SK-N-SH treated with all-trans-retinoic acid at 6 μM for 48 hours (cell line): ENCODE data around the gene TNRC6B.

ENCODE experiments used
- ARNTL ChIP-seq: fragments of 450-650 bp; formaldehyde crosslinking; IDR thresholded peaks from 2 replicates; pipeline ENCODE4 v1.5.0; 2020; ENCODE audit warnings: low read depth, mild to moderate bottlenecking, moderate library complexity, borderline replicate concordance
- ISL1 ChIP-seq: fragments of 250-450 bp; sonication (Bioruptor Pico); IDR thresholded peaks from 2 replicates; pipeline ENCODE4 v2.1.2; 2022; ENCODE audit warnings: mild to moderate bottlenecking, moderate library complexity
- PPARA ChIP-seq: fragments of 250-450 bp; sonication (Bioruptor Pico); IDR thresholded peaks from 2 replicates; pipeline ENCODE4 v1.5.0; 2020; ENCODE audit warnings: mild to moderate bottlenecking, borderline replicate concordance
- TCF4 ChIP-seq: fragments of 250-450 bp; sonication (Bioruptor Pico); IDR thresholded peaks from 2 replicates; pipeline ENCODE4 v1.8.0; 2021; ENCODE audit warnings: mild to moderate bottlenecking, moderate library complexity, borderline replicate concordance
- ZC3H10 ChIP-seq: fragments of 250-450 bp; sonication (Bioruptor Pico); IDR thresholded peaks from 2 replicates; pipeline ENCODE4 v1.5.1; 2021; ENCODE audit warnings: mild to moderate bottlenecking, moderate library complexity
- ZFP30 ChIP-seq: fragments of 450-650 bp; formaldehyde crosslinking; IDR thresholded peaks from 2 replicates; pipeline ENCODE4 v1.5.0; 2022; ENCODE audit warnings: mild to moderate bottlenecking, moderate library complexity
- ZNF565 ChIP-seq: fragments of 450-650 bp; formaldehyde crosslinking; conservative IDR thresholded peaks from 2 replicates; pipeline ENCODE4 v1.5.0; 2020; ENCODE audit warnings: low read depth, mild to moderate bottlenecking, moderate library complexity
- ZNF8 ChIP-seq: fragments of 450-650 bp; formaldehyde crosslinking; IDR thresholded peaks from 2 replicates; pipeline ENCODE4 v1.5.0; 2020; ENCODE audit warnings: mild to moderate bottlenecking, moderate library complexity
- TF ChIP-seq, protein P1 (sequence below): fragments of 250-450 bp; sonication (Bioruptor Pico); IDR thresholded peaks from 2 replicates; pipeline ENCODE4 v1.8.0; 2021; ENCODE audit warnings: low read depth, mild to moderate bottlenecking, moderate library complexity, borderline replicate concordance
- TF ChIP-seq, protein P2 (sequence below): fragments of 250-450 bp; sonication (Bioruptor Pico); IDR thresholded peaks from 2 replicates; pipeline ENCODE4 v1.5.0; 2020; ENCODE audit warnings: mild to moderate bottlenecking, moderate library complexity
- TF ChIP-seq, protein P3 (sequence below): fragments of 250-450 bp; sonication (Bioruptor Pico); IDR thresholded peaks from 2 replicates; pipeline ENCODE4 v1.8.0; 2020; ENCODE audit warnings: mild to moderate bottlenecking, moderate library complexity, borderline replicate concordance

DNA sequence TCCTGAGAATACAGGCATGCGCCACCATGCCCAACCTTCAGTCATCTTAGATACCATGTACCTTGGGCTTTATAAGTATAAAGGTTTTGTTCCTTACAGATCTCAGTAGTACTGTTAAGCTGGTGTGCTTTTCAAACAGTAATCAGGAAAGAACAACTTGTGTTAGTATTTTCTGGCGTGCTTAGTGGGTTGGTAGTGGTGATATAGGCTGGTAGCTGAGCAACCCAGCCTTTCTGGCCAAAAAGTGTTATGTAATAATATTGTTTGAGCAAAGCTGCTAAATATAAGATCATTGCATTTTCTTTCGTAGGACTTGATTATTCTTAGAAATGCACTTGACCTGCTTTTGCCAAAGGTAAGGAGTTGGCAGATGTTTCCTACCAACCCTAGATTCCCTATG is 175.0 kb downstream of the TNRC6B start:
- TF ChIP-seq ZFP30 (CRISPR knock-in tag) = no peak
- TF ChIP-seq, protein P1, sequence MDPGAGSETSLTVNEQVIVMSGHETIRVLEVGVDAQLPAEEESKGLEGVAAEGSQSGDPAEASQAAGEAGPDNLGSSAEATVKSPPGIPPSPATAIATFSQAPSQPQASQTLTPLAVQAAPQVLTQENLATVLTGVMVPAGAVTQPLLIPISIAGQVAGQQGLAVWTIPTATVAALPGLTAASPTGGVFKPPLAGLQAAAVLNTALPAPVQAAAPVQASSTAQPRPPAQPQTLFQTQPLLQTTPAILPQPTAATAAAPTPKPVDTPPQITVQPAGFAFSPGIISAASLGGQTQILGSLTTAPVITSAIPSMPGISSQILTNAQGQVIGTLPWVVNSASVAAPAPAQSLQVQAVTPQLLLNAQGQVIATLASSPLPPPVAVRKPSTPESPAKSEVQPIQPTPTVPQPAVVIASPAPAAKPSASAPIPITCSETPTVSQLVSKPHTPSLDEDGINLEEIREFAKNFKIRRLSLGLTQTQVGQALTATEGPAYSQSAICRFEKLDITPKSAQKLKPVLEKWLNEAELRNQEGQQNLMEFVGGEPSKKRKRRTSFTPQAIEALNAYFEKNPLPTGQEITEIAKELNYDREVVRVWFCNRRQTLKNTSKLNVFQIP (CRISPR knock-in tag) = no peak
- no peak for TF ChIP-seq ZNF8 (CRISPR knock-in tag)
- no peak for TF ChIP-seq ARNTL (CRISPR knock-in tag)
- no peak for TF ChIP-seq ZC3H10 (CRISPR knock-in tag)
- TF ChIP-seq ZNF565 = no peak
- TF ChIP-seq ISL1 = no peak
- TF ChIP-seq, protein P2, sequence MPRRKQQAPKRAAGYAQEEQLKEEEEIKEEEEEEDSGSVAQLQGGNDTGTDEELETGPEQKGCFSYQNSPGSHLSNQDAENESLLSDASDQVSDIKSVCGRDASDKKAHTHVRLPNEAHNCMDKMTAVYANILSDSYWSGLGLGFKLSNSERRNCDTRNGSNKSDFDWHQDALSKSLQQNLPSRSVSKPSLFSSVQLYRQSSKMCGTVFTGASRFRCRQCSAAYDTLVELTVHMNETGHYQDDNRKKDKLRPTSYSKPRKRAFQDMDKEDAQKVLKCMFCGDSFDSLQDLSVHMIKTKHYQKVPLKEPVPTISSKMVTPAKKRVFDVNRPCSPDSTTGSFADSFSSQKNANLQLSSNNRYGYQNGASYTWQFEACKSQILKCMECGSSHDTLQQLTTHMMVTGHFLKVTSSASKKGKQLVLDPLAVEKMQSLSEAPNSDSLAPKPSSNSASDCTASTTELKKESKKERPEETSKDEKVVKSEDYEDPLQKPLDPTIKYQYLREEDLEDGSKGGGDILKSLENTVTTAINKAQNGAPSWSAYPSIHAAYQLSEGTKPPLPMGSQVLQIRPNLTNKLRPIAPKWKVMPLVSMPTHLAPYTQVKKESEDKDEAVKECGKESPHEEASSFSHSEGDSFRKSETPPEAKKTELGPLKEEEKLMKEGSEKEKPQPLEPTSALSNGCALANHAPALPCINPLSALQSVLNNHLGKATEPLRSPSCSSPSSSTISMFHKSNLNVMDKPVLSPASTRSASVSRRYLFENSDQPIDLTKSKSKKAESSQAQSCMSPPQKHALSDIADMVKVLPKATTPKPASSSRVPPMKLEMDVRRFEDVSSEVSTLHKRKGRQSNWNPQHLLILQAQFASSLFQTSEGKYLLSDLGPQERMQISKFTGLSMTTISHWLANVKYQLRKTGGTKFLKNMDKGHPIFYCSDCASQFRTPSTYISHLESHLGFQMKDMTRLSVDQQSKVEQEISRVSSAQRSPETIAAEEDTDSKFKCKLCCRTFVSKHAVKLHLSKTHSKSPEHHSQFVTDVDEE (CRISPR knock-in tag) = no peak
- no peak for TF ChIP-seq TCF4 (CRISPR knock-in tag)
- TF ChIP-seq, protein P3, sequence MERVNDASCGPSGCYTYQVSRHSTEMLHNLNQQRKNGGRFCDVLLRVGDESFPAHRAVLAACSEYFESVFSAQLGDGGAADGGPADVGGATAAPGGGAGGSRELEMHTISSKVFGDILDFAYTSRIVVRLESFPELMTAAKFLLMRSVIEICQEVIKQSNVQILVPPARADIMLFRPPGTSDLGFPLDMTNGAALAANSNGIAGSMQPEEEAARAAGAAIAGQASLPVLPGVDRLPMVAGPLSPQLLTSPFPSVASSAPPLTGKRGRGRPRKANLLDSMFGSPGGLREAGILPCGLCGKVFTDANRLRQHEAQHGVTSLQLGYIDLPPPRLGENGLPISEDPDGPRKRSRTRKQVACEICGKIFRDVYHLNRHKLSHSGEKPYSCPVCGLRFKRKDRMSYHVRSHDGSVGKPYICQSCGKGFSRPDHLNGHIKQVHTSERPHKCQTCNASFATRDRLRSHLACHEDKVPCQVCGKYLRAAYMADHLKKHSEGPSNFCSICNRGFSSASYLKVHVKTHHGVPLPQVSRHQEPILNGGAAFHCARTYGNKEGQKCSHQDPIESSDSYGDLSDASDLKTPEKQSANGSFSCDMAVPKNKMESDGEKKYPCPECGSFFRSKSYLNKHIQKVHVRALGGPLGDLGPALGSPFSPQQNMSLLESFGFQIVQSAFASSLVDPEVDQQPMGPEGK (CRISPR knock-in tag) = no peak
- no peak for TF ChIP-seq PPARA (CRISPR knock-in tag)
